OCI-LY7 (cell line): Measurements from ENCODE around the gene PLA2G2F.

ENCODE experiments used
- EZH2phosphoT487 ChIP-seq: fragments of 200-600 bp; sonication (generic); IDR thresholded peaks from 2 replicates; pipeline ENCODE4 v1.6.1; 2018; ENCODE audit warnings: low read depth, borderline replicate concordance, mild to moderate bottlenecking, mixed run types, antibody characterized with exemption, low read length, moderate library complexity, mixed read lengths
- TF ChIP-seq, protein P1 (sequence below): fragments of 200-600 bp; sonication (generic); conservative IDR thresholded peaks from 2 replicates; pipeline ENCODE4 v1.5.1; 2014; ENCODE audit warnings: mild to moderate bottlenecking, antibody characterized with exemption, low read length, moderate library complexity, mixed read lengths

DNA sequence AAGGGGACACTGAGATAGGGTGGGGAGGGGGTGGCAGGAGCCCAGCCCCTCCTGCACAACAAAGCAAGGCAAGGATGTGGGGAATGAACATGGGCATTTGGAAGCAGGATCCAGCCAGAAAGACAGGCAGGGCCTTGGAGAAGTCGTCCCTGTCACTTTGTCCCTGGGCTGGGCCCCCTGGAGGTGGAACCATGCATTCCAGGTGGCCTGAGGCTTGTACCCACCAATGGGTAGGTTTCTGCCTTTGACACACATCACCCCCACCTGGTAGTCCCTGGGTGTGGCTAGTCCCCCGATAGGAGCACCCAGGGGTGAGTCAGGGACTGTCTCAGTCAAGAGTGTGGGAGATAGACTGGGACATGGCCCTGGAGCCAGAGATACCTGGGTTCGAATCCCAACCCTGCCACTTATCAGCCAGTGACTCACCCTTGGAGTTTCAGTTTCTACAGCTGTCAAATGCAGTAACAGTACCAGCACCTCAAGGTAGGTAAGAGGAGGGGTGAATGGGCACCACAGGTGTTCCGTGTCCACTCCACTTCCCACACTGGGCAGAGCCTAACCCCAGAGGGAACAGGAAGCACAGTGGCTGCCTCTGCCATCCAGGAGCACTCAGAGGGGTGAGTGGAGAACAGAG lies 29.8 kb upstream of the PLA2G2F start:
- TF ChIP-seq, protein P1, sequence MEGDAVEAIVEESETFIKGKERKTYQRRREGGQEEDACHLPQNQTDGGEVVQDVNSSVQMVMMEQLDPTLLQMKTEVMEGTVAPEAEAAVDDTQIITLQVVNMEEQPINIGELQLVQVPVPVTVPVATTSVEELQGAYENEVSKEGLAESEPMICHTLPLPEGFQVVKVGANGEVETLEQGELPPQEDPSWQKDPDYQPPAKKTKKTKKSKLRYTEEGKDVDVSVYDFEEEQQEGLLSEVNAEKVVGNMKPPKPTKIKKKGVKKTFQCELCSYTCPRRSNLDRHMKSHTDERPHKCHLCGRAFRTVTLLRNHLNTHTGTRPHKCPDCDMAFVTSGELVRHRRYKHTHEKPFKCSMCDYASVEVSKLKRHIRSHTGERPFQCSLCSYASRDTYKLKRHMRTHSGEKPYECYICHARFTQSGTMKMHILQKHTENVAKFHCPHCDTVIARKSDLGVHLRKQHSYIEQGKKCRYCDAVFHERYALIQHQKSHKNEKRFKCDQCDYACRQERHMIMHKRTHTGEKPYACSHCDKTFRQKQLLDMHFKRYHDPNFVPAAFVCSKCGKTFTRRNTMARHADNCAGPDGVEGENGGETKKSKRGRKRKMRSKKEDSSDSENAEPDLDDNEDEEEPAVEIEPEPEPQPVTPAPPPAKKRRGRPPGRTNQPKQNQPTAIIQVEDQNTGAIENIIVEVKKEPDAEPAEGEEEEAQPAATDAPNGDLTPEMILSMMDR, result 0 out of 2 replicates have a peak, but pooled peaks have one; percentile 12
- TF ChIP-seq EZH2phosphoT487, result no peak
